OCI-LY1 (cell line): ENCODE data around the gene GRK6.

Experiments
- H2AFZ ChIP-seq: fragments of 200-600 bp; sonication (generic), shearing (Covaris generic); 2 replicates; pipeline ENCODE4 v1.6.0; 2014; ENCODE audit warnings: antibody characterized with exemption, mild to moderate bottlenecking, low read length
- H3F3A ChIP-seq: fragments of 200-600 bp; sonication (generic), shearing (Covaris generic); 2 replicates; pipeline ENCODE4 v1.6.0; 2014; ENCODE audit warnings: mild to moderate bottlenecking, antibody characterized with exemption, low read length, moderate library complexity; ENCODE audit not compliant: insufficient read depth
- H3K27ac ChIP-seq: fragments of 200-600 bp; sonication (generic); 2 replicates; pipeline ENCODE4 v1.5.1; 2014; ENCODE audit warnings: low read length, mixed run types, mild to moderate bottlenecking, low read depth; ENCODE audit not compliant: poor library complexity, severe bottlenecking
- H3K27me3 ChIP-seq: fragments of 200-600 bp; sonication (generic); 2 replicates; pipeline ENCODE4 v1.6.0; 2014; ENCODE audit warnings: antibody characterized with exemption, mild to moderate bottlenecking, low read length, moderate library complexity; ENCODE audit not compliant: insufficient read depth
- H3K36me3 ChIP-seq: fragments of 200-600 bp; sonication (generic); 2 replicates; pipeline ENCODE4 v1.6.1; 2014; ENCODE audit warnings: mild to moderate bottlenecking, antibody characterized with exemption, low read length, moderate library complexity, mixed read lengths; ENCODE audit not compliant: insufficient read depth
- H3K4me1 ChIP-seq: fragments of 200-600 bp; sonication (generic); 2 replicates; pipeline ENCODE4 v1.5.1; 2014; ENCODE audit warnings: mild to moderate bottlenecking, low read length, moderate library complexity; ENCODE audit not compliant: insufficient read depth, severe bottlenecking
- H3K4me2 ChIP-seq: fragments of 200-600 bp; sonication (generic), shearing (Covaris generic); 2 replicates; pipeline ENCODE4 v1.6.1; 2014; ENCODE audit warnings: low read length
- H3K4me3 ChIP-seq: fragments of 200-600 bp; sonication (generic); 2 replicates; pipeline ENCODE4 v1.5.1; 2014; ENCODE audit warnings: low read length, low read depth, mild to moderate bottlenecking, mixed read lengths; ENCODE audit not compliant: poor library complexity, severe bottlenecking
- H3K79me2 ChIP-seq: fragments of 200-600 bp; shearing (Covaris generic); 2 replicates; pipeline ENCODE4 v1.6.1; 2016; ENCODE audit warnings: mixed run types, low read length, mixed read lengths; ENCODE audit not compliant: insufficient read depth
- H3K9ac ChIP-seq: fragments of 200-600 bp; sonication (generic), shearing (Covaris generic); 2 replicates; pipeline ENCODE4 v1.6.1; 2014; ENCODE audit warnings: mild to moderate bottlenecking, low read length, mixed read lengths
- H3K9me2 ChIP-seq: fragments of 200-600 bp; sonication (generic), shearing (Covaris generic); 2 replicates; pipeline ENCODE4 v1.6.1; 2014; ENCODE audit warnings: low read depth, mild to moderate bottlenecking, low read length, mixed read lengths
- H3K9me3 ChIP-seq: fragments of 200-600 bp; shearing (Covaris generic); 2 replicates; pipeline ENCODE4 v1.6.1; 2014; ENCODE audit warnings: low read length, mixed read lengths
- H4K20me1 ChIP-seq: fragments of 200-600 bp; sonication (generic), shearing (Covaris generic); 2 replicates; pipeline ENCODE4 v1.6.0; 2016; ENCODE audit warnings: mild to moderate bottlenecking, low read length; ENCODE audit not compliant: insufficient read depth
- CTCF ChIP-seq: fragments of 200-600 bp; sonication (generic), shearing (Covaris generic); IDR thresholded peaks from 2 replicates; pipeline ENCODE4 v1.5.1; 2017; ENCODE audit warnings: mild to moderate bottlenecking, antibody characterized with exemption, low read length, moderate library complexity, mixed read lengths
- EZH2 ChIP-seq: fragments of 200-600 bp; sonication (generic), shearing (Covaris generic); IDR thresholded peaks from 2 replicates; pipeline ENCODE4 v1.8.0; 2017; ENCODE audit warnings: borderline replicate concordance, mixed run types, mild to moderate bottlenecking, antibody characterized with exemption, low read length, moderate library complexity, mixed read lengths

The GRK6 gene

GRCh38 chr5:177473443-177474001, 47.0 kb downstream of the GRK6 start, which contains the start of gene DBN1:
Gene DBN1, minus strand, starts transcription at chr5:177473634. Its CDS starts 113 bp downstream, at chr5:177473521.
- Histone ChIP-seq H2AFZ (no peak within 1 kb of the TSS), H3K27ac (peak within 1 kb of the TSS; percentile 68), H3K4me1 (peaks cover 34% of the 10 kb centered on the region)

GRCh38 chr5:177474002-177474476, 47.6 kb downstream of the GRK6 start:
- Histone ChIP-seq H3K4me1 (peaks cover 39% of the 10 kb centered on the region), H3K9ac (peak overlapping the region; percentile 17; the same call in 1 of the 2 replicates), H2AFZ (no peak overlapping the region), H3F3A (no peaks in the 10 kb centered on the region), H3K4me2 (peak overlapping the region; percentile 13; the same call in 1 of the 2 replicates), H3K79me2 (no peaks in the 10 kb centered on the region), H3K27ac (peak overlapping the region; percentile 20), H3K36me3 (peaks cover 16% of the 10 kb centered on the region; the same call in 1 of the 2 replicates), H3K9me2 (no peaks in the 10 kb centered on the region), H3K27me3 (no peaks in the 10 kb centered on the region), H3K9me3 (no peaks in the 10 kb centered on the region), H3K4me3 (peak overlapping the region; percentile 17), H4K20me1 (no peaks in the 10 kb centered on the region)
- TF ChIP-seq CTCF, result no peak
- TF ChIP-seq EZH2, result no peak

More at GRCh38 chr5:177473443-177474001, 47.0 kb downstream of the GRK6 start, which contains the start of gene DBN1:
- Histone ChIP-seq H3K9me2 (no peaks in the 10 kb centered on the region), H4K20me1 (no peaks in the 10 kb centered on the region), H3F3A (no peaks in the 10 kb centered on the region), H3K36me3 (peaks cover 21% of the 10 kb centered on the region), H3K79me2 (no peaks in the 10 kb centered on the region), H3K27me3 (no peaks in the 10 kb centered on the region), H3K9ac (peak within 1 kb of the TSS; percentile 84), H3K4me2 (peak within 1 kb of the TSS; percentile 85), H3K4me3 (peak within 1 kb of the TSS; percentile 82), H3K9me3 (no peaks in the 10 kb centered on the region)
- TF ChIP-seq CTCF, result no peak
- no peak for TF ChIP-seq EZH2

- Histone ChIP-seq H3K4me2 (no peak overlapping the region), H3K27me3 (no peaks in the 10 kb centered on the region), H3K36me3 (peaks cover 15% of the 10 kb centered on the region; the same call in 1 of the 2 replicates), H4K20me1 (no peaks in the 10 kb centered on the region), H3F3A (no peaks in the 10 kb centered on the region), H3K9me3 (no peaks in the 10 kb centered on the region), H3K9me2 (no peaks in the 10 kb centered on the region), H3K9ac (no peak overlapping the region), H3K27ac (no peak overlapping the region), H3K4me1 (peaks cover 42% of the 10 kb centered on the region), H3K4me3 (no peak overlapping the region), H3K79me2 (no peaks in the 10 kb centered on the region), H2AFZ (no peak overlapping the region)
- no peak for TF ChIP-seq CTCF
- no peak for TF ChIP-seq EZH2
Measured at GRCh38 chr5:177474846-177475562, 48.5 kb downstream of the GRK6 start.
